WI38 (cell line): Measurements from ENCODE around the gene TOR4A.

ENCODE experiments used
- H3K4me3 ChIP-seq: 2 replicates; pipeline ENCODE4 v1.5.1; 2011; ENCODE audit warnings: low read depth, mild to moderate bottlenecking, control low read depth, low read length
- TF ChIP-seq, protein P1 (sequence below): IDR thresholded peaks from 2 replicates; pipeline ENCODE4 v1.5.1; 2012; ENCODE audit warnings: low read depth, mild to moderate bottlenecking, control low read depth, low read length

The TOR4A gene

DNA sequence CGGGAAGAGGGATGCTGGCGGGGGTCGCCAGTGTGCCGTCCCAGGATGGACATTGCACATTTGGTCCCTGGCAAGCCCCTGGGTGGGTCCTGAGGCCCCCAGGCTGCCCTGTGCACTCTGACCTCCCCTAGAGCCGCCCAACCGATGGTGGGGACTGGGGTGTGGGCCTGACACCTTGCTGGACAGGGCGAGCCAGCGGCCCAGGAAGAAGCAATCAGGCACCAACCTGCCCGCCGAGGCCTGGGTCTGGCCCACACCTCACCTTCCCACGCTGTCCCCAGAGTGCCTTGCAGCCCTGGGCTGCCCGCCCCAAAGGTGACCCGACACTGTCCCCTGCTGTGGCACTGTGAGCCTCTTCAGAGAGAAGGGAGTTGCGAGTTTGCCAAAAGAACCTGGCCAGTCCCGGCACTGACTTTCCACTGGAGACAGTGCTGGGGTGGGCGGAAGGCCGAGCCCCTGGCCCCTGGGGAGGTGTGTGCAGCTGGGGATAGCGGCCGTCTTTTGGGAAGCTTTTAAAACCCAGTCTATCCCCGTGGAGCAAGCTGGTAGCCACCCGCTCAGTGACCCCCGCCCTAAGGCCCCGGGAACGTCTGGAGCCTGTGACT is 36.5 kb downstream of the TOR4A start:
- TF ChIP-seq, protein P1, sequence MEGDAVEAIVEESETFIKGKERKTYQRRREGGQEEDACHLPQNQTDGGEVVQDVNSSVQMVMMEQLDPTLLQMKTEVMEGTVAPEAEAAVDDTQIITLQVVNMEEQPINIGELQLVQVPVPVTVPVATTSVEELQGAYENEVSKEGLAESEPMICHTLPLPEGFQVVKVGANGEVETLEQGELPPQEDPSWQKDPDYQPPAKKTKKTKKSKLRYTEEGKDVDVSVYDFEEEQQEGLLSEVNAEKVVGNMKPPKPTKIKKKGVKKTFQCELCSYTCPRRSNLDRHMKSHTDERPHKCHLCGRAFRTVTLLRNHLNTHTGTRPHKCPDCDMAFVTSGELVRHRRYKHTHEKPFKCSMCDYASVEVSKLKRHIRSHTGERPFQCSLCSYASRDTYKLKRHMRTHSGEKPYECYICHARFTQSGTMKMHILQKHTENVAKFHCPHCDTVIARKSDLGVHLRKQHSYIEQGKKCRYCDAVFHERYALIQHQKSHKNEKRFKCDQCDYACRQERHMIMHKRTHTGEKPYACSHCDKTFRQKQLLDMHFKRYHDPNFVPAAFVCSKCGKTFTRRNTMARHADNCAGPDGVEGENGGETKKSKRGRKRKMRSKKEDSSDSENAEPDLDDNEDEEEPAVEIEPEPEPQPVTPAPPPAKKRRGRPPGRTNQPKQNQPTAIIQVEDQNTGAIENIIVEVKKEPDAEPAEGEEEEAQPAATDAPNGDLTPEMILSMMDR, result no peak
- H3K4me3 ChIP-seq, result no peak overlapping the region

DNA sequence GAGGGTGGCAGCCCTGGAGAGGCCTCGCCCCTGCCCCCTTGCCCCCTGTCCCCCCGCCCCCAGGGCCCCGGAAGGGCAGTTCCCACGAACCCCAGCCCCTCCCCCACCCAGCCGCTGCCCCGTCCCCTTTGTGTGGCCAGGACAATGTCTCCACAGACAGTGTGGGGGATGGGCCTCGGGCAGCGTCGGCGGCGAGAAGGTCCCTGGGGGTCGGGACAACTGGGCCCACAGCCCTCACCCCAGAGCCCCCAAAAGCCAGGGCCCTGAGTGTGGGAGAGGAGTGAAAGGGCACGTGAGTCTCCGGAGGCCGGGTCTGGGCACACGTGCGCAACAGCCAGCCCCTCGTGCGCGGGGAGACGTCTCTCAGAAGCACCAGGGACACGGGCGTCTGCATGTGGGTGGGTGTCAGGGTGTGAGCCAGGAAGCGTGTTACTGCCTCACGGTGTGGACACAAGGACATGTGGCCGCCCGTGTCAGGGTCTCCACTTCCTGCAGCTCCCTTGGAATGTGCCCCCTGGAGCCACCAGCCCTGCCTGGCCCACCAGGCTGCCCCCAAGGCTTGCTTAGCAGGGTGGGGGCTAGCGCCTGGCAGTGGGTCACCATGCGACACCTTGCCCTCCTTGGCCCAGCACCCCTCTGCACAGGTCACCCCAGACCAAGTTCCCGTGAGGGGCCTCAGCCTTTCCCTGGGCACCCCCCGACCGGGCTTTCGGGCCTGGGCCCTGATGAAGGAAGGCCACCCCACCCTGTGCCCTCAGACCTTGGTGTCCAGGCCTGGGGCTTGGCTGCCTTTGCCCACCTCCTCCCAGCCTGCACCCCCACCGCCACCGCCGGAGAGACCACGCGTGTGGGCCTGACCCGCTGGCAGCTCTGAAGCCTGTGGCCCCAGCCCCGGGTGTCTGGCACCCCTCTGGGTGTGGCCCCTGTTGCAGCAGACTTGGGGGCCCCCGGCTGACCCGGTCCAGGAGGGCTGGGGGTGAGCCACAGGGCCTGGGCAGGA is 37.3 kb downstream of the TOR4A start:
- TF ChIP-seq, protein P1, result no peak
- H3K4me3 ChIP-seq, result no peak overlapping the region

DNA sequence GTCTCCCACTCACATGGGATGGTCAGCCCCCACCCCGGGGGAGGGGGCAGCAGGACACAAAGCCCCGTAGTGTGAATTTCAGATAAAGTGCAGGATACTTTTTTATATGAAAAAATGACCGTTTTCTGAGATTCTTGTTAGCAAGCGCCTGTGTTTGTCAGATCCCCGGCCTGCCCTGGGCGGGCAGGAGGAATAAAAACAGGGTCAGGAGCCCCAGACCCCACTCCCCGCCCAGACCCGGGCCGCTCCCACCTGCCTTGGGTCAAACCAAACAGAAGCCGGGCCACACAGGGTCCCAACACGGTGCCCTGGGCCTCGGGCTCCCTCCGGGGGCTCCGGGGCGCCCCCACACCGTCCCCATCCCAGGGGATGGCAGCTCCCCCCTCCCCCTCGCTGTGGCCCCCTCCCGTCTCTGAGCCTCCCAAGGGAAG is 38.1 kb downstream of the TOR4A start:
- no peak overlapping the region for H3K4me3 ChIP-seq
- TF ChIP-seq, protein P1, result no peak

DNA sequence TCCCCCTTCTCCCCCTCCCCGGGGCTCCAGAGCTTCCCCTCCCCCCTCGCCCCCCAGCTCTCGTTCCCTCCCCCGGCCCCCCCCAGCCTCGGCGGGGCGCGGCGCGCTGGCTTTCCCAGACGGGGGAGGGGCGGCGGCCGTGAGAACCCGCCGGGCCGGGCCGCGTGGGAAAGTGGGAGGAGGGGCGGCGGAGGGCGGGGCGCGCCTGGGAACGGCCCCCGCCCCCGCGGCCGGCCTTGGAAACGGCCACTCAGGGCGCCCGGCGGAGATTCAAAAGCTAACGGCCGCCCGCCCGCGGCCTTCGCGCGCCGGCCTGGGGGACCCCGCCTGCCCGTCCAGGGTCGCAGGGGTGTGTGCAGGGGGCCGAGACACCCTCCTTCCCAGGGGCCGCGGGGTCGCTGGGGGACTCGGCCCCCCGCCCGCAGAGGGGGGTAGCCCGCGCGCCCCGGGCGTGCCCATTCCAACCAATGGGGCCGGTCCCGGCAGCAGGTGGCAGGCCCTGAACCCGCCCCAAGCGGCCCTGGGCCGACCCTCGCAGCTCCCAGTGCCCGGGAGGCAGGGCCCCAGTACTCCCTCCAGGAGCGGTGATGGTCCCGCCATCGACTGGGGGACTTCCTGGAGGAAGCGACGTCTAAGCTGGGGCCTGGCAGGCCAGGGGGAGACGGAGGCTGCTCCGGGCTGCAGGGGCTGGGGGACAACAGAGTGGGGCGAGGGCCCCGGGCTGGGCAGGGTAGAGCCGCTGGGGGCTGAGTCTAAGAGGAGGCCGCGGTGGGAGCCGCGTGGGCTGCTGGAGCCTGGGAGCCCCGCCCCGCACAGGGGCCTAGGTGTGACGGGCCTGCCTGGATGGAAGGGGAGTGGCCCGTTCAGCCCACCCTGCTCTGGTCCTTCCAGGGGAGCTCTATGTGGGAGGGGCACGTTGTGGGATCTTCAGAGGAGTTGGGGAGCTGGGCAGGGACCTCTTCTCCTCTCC is 38.8 kb downstream of the TOR4A start:
- TF ChIP-seq, protein P1, result no peak
- H3K4me3 ChIP-seq, result no peak overlapping the region

DNA sequence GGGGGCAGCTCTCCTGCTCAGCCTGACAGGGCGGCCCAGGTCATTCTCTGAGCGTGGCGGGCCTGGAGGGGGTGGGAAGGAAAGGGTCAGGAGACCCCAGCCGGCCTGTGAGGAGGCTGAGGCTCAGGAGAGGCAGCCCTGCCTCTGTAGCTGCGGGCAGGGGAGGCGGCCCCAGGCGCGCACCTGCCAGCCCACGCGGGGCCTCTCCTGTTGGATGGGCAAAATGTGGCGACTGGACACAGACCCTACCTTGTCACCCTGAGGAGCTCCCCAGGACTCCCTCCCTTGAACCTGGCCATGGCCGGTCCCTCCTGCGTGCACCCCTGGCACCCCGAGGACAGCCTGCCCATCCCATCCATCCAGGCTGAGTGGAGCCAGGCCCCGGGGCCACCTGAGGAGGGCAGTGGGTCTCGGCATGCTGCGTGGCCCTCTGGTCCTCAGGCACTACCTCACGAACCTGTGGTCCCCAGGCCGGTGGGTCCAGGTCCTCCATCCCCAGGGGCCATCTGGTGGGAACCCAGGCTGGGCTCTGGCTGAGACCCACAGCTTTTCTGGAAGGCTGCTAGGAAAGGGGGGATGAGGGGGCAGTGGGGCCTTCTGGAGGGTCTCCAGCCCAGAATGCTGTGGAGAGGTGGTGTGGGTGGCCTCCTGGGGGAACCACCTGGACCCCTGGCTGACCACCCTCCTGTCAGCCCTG is 39.6 kb downstream of the TOR4A start:
- TF ChIP-seq, protein P1, result no peak
- no peak overlapping the region for H3K4me3 ChIP-seq

DNA sequence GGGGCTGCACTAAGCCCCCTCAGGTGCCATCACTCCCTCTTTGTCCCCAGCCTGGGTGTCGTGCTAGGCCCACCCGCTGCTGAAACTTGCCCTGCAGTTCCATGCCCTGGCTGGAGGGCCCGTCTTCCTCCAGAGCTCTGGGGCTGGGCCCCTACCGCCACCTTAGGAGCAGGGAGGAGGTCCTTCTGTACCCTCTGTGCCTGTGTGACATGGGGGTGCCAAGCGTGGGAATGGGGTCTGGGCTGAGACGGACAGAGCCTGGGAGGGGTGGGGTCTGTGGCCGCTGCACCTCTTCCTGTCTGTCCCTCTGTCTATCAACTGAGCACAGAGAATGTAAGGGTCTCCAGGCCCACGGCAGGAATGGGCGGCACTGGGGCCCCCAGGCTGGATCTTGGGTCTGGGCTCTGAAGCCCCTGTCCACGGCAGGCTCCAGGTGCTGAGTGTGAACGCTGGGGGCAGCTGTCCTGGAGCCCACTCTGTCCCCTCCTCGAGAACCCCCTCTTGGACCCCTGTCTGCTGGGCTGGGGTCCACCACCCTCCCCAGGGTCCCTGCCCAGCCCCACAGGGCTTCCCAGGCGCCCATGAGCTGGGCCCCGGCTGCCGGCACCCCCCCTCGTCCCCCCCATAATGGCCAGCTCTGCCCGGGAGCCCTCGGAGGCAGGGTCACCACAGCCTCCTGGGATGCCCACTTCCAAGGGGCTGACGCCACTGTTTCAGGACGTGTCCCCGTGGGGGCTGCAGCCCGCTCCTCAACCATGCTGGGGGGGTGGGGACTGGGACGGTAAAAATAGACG is 40.4 kb downstream of the TOR4A start:
- no peak overlapping the region for H3K4me3 ChIP-seq

More for the DNA sequence above, 40.4 kb downstream of the TOR4A start:
- TF ChIP-seq, protein P1, result no peak
